Activated CD8-positive, alpha-beta T cell treated with anti-CD3 and anti-CD28 coated beads for 36 hours (primary cell): ENCODE measurements around the gene GPN3. TPM values are rescaled to one million over a fixed set of nuclear protein-coding genes. Genes with fewer than 3 reads are reported as not detected.

Source experiments
- ATAC-seq: fragments of 200-7000 bp; cut with Tn5 transposase; one replicate; pipeline ENCODE4 v1.10.0; 2021; ENCODE audit warnings: mild to moderate bottlenecking, moderate library complexity
- CTCF ChIA-PET: fragments of 350-600 bp; sonication (Branson Sonifier 250); formaldehyde crosslinking; loops from one replicate; lab custom pipeline; 2021; ENCODE audit warnings: antibody characterized with exemption; lab: Charles Lee
- POLR2A ChIA-PET: fragments of 350-600 bp; sonication (Branson Sonifier 250); formaldehyde crosslinking; loops from one replicate; lab custom pipeline; 2021; ENCODE audit warnings: antibody characterized with exemption; lab: Charles Lee
- DNase-seq: peaks from one replicate; pipeline ENCODE4 v3.0.0-alpha.2; 2020
- H3K27ac Mint-ChIP-seq: one replicate; pipeline ENCODE4 v1.8.0; 2021; ENCODE audit warnings: mild to moderate bottlenecking, mixed read lengths
- H3K27me3 Mint-ChIP-seq: one replicate; pipeline ENCODE4 v1.8.0; 2021; ENCODE audit warnings: mixed read lengths
- H3K36me3 Mint-ChIP-seq: one replicate; pipeline ENCODE4 v1.8.0; 2021; ENCODE audit warnings: low read depth, mixed read lengths
- H3K4me1 Mint-ChIP-seq: one replicate; pipeline ENCODE4 v1.8.0; 2021; ENCODE audit warnings: low read depth, mixed read lengths
- H3K4me3 Mint-ChIP-seq: one replicate; pipeline ENCODE4 v1.8.0; 2021; ENCODE audit warnings: mild to moderate bottlenecking, moderate library complexity, mixed read lengths
- H3K9me3 Mint-ChIP-seq: one replicate; pipeline ENCODE4 v1.8.0; 2021; ENCODE audit warnings: mixed read lengths
- intact Hi-C: fragments of 100-400 bp; cut with micrococcal nuclease; formaldehyde crosslinking; loops from one replicate; pipeline ENCODE4 v1.10.0; 2022
- total RNA-seq, 2 experiments: library from RNA; stranded (reverse); gene quantifications; one replicate each; pipeline ENCODE4 v1.2.3, GENCODE V29; 2021
- TF ChIP-seq, protein P1 (sequence below): fragments of 200-600 bp; IDR thresholded peaks from one replicate; pipeline ENCODE4 v1.8.0; 2022; ENCODE audit warnings: antibody characterized with exemption, mild to moderate bottlenecking

GPN3 gene
- total RNA-seq, result 10 to 100 TPM; 69.1 TPM

GRCh38 chr12:110468214-110469048 lies at the start of gene GPN3, which contains the start of gene FAM216A:
GPN3 (minus strand) TSS chr12:110468257; CDS start chr12:110468203, 54 bp downstream.
FAM216A (plus strand) TSS chr12:110468845; CDS start chr12:110468876, 31 bp downstream.
- POLR2A ChIA-PET, result interaction anchor here (0.6 to 3.0 kb wide), 40 partner anchors 9 to 356 kb away, joined by 3 to 49 read pairs (median 4); partner anchors contain the start of genes ARPC3, RAD9B, TCTN1 and VPS29
- ATAC-seq, result peak; percentile 82
- peak within 1 kb of the TSS; percentile 99 for H3K27ac Mint-ChIP-seq
- peaks cover 43% of the 10 kb centered on the region for H3K36me3 Mint-ChIP-seq
- H3K4me3 Mint-ChIP-seq, result peak within 1 kb of the TSS; percentile 88
- no peaks in the 10 kb centered on the region for H3K9me3 Mint-ChIP-seq
- peaks cover 43% of the 10 kb centered on the region for H3K4me1 Mint-ChIP-seq
- DNase-seq, result peak; percentile 97
- TF ChIP-seq, protein P1, sequence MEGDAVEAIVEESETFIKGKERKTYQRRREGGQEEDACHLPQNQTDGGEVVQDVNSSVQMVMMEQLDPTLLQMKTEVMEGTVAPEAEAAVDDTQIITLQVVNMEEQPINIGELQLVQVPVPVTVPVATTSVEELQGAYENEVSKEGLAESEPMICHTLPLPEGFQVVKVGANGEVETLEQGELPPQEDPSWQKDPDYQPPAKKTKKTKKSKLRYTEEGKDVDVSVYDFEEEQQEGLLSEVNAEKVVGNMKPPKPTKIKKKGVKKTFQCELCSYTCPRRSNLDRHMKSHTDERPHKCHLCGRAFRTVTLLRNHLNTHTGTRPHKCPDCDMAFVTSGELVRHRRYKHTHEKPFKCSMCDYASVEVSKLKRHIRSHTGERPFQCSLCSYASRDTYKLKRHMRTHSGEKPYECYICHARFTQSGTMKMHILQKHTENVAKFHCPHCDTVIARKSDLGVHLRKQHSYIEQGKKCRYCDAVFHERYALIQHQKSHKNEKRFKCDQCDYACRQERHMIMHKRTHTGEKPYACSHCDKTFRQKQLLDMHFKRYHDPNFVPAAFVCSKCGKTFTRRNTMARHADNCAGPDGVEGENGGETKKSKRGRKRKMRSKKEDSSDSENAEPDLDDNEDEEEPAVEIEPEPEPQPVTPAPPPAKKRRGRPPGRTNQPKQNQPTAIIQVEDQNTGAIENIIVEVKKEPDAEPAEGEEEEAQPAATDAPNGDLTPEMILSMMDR, result no peak
- CTCF ChIA-PET, result interaction anchor here (0.7 to 7.1 kb wide), 25 partner anchors 10 to 426 kb away, joined by 3 to 70 read pairs (median 5); partner anchors contain the start of genes ARPC3, ATP2A2, RAD9B and VPS29
- intact Hi-C loops, result loop anchor here (2.0 kb wide), 1 partner anchor 34 kb away; the partner anchor contains the start of genes RAD9B and VPS29
- no peaks in the 10 kb centered on the region for H3K27me3 Mint-ChIP-seq

- ATAC-seq (no peak), DNase-seq (no peak)
- POLR2A ChIA-PET, result no interaction called here
- intact Hi-C loops, result loop anchor here (10.0 kb wide), 1 partner anchor 308 kb away; no protein-coding TSS in a partner anchor
- H3K27ac Mint-ChIP-seq, result no peak overlapping the region
- no peaks in the 10 kb centered on the region for H3K27me3 Mint-ChIP-seq
- no peak overlapping the region for H3K4me3 Mint-ChIP-seq
- TF ChIP-seq, protein P1, result no peak
- no peaks in the 10 kb centered on the region for H3K9me3 Mint-ChIP-seq
- no peaks in the 10 kb centered on the region for H3K4me1 Mint-ChIP-seq
- CTCF ChIA-PET, result interaction anchor here (9.8 kb wide), 1 partner anchor 86 kb away, joined by 163 read pairs; no protein-coding TSS in a partner anchor
- no peaks in the 10 kb centered on the region for H3K36me3 Mint-ChIP-seq
Measured at GRCh38 chr12:110516995-110517394, 48.9 kb upstream of the GPN3 start.

- Mint-ChIP-seq H3K36me3 (no peaks in the 10 kb centered on the region), H3K9me3 (no peaks in the 10 kb centered on the region), H3K4me1 (no peaks in the 10 kb centered on the region), H3K27me3 (no peaks in the 10 kb centered on the region), H3K27ac (no peak overlapping the region), H3K4me3 (no peak overlapping the region)
- TF ChIP-seq, protein P1, result no peak
- intact Hi-C loops, result loop anchor here (10.0 kb wide), 1 partner anchor 310 kb away; no protein-coding TSS in a partner anchor
- CTCF ChIA-PET, result interaction anchor here (0.6 to 9.8 kb wide), 10 partner anchors 9 to 375 kb away, joined by 3 to 163 read pairs (median 5); partner anchors contain the start of gene ARPC3
- no peak for DNase-seq
- POLR2A ChIA-PET, result no interaction called here
- no peak for ATAC-seq
Measured at GRCh38 chr12:110514363-110514762, 46.3 kb upstream of the GPN3 start.

- TF ChIP-seq, protein P1, result no peak
- ATAC-seq (no peak), DNase-seq (no peak)
- Mint-ChIP-seq H3K36me3 (no peaks in the 10 kb centered on the region), H3K4me3 (no peak overlapping the region), H3K27me3 (no peaks in the 10 kb centered on the region), H3K27ac (no peak overlapping the region), H3K4me1 (no peaks in the 10 kb centered on the region), H3K9me3 (no peaks in the 10 kb centered on the region)
- intact Hi-C loops, result loop anchor here (2.0 to 10.0 kb wide), 2 partner anchors 87 to 311 kb away; no protein-coding TSS in a partner anchor
- POLR2A ChIA-PET, result interaction anchor here (1.1 kb wide), 1 partner anchor 45 kb away, joined by 3 read pairs; the partner anchor contains the start of gene FAM216A
- CTCF ChIA-PET, result interaction anchor here (1.0 to 9.8 kb wide), 12 partner anchors 9 to 104 kb away, joined by 3 to 163 read pairs (median 5); partner anchors contain the start of gene ARPC3
Measured at GRCh38 chr12:110513842-110514241, 45.8 kb upstream of the GPN3 start.
